ENCODE results near the gene IRAK1BP1.
"Not testable (repeated sequence)": the region's sequence is repeated elsewhere in the genome, so short reads cannot be mapped to it uniquely, and the experiment has no call there.

The IRAK1BP1 gene

GRCh38 chr6:78889901-78890300 lies 22.6 kb downstream of the IRAK1BP1 start:
- DNase-seq (ENCODE audit: low read depth in 2 of 2): not testable (repeated sequence)

DNA sequence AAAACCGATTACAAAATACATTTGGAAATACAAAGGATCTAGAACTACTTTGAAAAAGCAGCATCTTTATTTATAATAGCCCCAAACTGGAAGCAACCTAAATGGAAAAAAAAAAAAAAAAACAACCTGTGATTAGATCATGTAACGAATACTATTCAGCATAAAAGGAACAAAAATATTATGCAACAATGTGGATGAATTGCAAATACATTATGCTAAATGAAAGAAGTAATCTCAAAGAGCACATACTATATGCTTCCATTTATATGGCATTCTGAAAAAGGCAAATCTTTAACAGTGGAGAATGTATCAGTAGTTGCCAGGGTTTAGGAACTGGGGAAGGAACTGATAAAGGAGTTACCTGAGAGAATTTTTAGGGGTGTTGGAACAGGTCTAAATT lies 28.9 kb downstream of the IRAK1BP1 start:
- no peak for DNase-seq (ENCODE audit: low read depth in 2 of 2)

DNA sequence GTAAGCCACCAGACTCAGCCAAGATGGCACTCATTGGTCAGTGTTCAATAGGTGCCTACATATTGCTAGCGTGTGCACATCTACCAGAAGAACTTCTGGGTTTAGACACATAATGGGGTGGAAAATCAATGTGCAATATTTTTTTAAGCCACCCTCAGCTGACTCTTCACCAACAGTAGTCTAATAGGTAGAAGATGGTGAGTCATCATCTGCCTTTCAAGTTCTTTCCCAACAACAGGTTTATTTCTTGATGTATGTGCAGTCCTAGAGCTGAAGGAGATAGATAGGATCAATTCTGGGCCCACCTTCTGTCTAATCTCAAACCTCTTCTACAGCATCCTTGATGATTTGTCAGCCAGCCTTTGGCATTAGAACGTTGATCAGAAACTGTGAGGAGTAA lies 41.3 kb downstream of the IRAK1BP1 start:
- no peak for DNase-seq (ENCODE audit: low read depth in 2 of 2)

DNA sequence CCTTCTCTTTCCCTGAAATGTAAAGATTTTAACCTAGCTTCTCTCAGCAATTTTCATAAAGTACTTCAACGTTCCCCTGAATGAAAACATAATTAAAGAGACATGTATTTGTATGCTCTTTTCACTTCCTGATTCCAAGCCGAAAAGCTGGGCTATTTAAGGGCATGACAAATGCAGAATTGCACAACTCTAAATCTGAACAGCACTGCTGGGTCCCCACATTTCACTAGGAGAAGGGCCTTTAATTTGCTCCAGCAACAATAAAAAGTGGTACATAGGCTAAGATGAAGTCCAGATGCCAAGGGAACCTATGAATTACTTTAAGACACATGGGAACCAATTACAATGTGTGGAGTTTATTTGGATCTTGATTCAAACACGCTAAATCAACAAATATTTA lies 42.0 kb downstream of the IRAK1BP1 start:
- DNase-seq (ENCODE audit: low read depth in 2 of 2): no peak

- no peak for DNase-seq (ENCODE audit: low read depth in 2 of 2)
These were observed 42.7 kb downstream of the IRAK1BP1 start for GRCh38 chr6:78910010-78910409.

GRCh38 chr6:78910591-78911171 lies 43.3 kb downstream of the IRAK1BP1 start:
- DNase-seq (ENCODE audit: low read depth in 2 of 2): no peak

DNA sequence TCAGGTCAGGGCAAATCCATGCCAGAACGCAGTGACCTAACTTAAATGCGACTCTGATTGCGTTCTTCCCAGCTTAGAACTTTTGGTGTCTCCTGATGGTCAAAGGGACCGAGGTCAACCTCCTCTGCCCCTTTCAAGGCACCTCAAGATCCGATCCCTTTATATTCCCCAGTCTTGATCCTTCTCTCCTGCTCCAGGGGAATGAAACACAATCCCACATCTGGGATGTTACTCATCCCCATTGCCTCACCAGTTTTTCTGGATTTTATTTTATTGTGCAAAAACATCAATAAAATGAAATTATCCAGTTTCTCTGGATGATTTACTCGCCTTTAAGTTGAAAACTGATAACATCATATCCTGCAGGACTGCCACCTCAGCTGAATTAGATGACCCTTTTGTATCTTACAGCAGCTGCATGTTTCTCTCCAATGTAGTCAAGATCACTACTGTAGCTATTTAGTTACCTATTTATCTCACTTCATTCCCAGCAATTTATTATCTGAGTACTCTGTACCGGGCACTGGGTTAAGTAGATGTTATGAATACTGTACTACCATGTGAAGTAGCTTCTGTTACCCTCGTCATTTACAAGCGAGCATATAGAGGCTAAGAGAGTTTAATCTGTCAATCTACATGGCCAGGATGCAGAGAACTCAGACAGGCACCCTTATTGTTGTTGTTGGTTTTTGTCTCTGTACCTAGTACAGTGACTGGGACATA lies 44.0 kb downstream of the IRAK1BP1 start:
- DNase-seq (ENCODE audit: low read depth in 2 of 2): no peak

DNA sequence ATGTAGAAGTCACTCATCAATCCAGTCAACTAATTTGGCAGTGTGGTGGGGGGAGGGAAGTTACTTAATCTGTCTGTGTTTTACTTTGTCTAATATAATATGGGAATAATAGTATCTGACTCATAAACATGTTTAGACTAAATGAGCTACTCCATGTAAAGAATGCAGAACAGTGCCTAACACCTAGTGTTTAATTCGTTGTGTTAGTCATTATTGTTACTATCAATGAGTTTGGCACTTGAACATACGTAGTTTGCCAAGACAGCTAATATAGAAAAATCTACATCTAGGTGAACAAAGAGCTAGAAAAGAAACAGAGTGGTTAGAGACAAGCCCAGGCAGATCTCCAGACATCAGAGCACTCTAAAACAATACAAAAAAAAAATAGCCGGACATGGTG lies 49.1 kb downstream of the IRAK1BP1 start:
- no peak for DNase-seq (ENCODE audit: low read depth in 2 of 2)

DNA sequence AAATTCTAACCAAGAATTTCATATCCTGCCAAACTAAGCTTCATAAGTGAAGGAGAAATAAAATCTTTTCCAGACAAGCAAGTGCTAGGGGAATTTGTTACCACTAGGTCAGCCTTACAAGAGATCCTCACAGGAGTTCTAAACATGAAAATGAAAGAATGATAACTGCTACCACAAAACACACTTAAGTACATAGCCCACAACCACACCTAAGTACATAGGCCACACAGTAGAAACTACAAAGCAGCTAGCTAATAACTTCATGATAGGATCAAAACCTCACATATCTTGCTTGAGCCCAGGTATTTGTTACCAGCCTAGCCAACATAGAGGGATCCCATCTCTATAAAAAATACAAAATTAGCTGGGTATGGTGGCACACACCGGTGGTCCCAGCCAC lies 50.4 kb downstream of the IRAK1BP1 start:
- DNase-seq (ENCODE audit: low read depth in 2 of 2): no peak

GRCh38 chr6:78921168-78921567 lies 53.8 kb downstream of the IRAK1BP1 start:
- DNase-seq (ENCODE audit: low read depth in 2 of 2): not testable (repeated sequence)

DNA sequence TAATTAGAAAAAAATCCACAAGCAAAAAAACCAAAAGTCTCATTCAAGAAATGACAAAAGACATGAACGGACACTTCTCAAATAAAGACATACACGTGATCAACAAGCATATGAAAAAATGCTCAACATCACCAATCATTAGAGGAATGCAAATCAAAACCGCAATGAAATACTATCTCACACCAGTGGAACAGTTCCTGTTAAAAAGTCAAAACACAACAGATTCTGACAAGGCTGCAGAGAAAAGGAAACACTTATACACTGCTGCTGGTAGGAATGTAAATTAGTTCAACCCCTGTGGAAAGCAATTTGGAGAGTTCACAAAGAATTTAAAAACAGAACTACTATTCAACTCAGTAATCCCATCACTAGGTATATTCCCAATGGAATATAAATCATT lies 58.0 kb downstream of the IRAK1BP1 start:
- DNase-seq (ENCODE audit: low read depth in 2 of 2): no peak

GRCh38 chr6:78935553-78935952 lies 68.2 kb downstream of the IRAK1BP1 start:
- DNase-seq (ENCODE audit: low read depth in 2 of 2): no peak

GRCh38 chr6:78936515-78936914 lies 69.2 kb downstream of the IRAK1BP1 start:
- DNase-seq (ENCODE audit: low read depth in 2 of 2): no peak

DNA sequence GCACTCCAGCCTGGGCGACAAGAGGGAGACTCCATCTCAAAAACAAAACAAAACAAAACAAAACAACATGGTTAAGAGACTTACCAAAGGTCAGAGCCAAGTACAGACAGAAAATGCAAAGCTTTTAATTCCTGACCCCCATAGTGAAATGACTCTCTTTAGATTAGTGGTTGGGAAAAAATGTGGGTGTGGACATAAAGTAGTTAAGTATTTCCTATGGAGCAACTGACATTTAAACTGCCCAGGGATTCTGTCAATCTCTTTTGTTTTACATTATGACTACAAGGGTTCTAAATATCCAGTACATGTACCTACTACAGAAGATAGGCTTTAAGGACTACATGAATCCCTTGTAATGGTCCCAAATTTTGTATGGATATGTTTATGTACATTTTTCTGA lies 75.1 kb downstream of the IRAK1BP1 start:
- DNase-seq (ENCODE audit: low read depth in 2 of 2): no peak

DNA sequence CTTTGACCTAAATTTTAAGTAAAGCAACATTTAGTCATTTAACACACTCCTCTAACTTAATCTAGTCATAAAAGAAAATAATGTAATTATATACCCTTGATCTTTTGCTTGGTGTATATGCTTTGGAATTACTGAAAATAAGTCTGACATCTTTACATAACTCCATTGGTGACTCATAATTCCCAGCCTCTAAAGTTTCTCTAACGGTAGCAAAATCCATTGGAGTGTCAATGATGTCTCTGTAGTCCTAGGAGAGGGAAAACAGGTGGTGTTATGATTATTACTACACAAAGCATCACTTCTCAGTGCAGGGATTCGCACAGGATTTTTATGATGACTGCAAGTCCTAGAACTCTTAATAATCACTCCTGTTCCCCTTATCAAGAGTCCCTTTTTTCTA lies 80.2 kb downstream of the IRAK1BP1 start:
- DNase-seq (ENCODE audit: low read depth in 2 of 2): no peak

GRCh38 chr6:78947962-78948361 lies 80.6 kb downstream of the IRAK1BP1 start:
- DNase-seq (ENCODE audit: low read depth in 2 of 2): no peak

- no peak for DNase-seq (ENCODE audit: low read depth in 2 of 2)
These were observed 81.4 kb downstream of the IRAK1BP1 start for GRCh38 chr6:78948785-78949184.

GRCh38 chr6:78952362-78952761 lies 85.0 kb downstream of the IRAK1BP1 start:
- DNase-seq (ENCODE audit: low read depth in 2 of 2): no peak
